ENCODE results near the gene FRYL. TPM values are rescaled to one million over a fixed set of nuclear protein-coding genes. Genes with fewer than 3 reads are reported as not detected.
A peak's percentile ranks its signal among the peaks of the same experiment; 100 is the strongest.

The FRYL gene
- polyA plus RNA-seq, 1 donor from 2014 or later: 64.0 TPM

DNA sequence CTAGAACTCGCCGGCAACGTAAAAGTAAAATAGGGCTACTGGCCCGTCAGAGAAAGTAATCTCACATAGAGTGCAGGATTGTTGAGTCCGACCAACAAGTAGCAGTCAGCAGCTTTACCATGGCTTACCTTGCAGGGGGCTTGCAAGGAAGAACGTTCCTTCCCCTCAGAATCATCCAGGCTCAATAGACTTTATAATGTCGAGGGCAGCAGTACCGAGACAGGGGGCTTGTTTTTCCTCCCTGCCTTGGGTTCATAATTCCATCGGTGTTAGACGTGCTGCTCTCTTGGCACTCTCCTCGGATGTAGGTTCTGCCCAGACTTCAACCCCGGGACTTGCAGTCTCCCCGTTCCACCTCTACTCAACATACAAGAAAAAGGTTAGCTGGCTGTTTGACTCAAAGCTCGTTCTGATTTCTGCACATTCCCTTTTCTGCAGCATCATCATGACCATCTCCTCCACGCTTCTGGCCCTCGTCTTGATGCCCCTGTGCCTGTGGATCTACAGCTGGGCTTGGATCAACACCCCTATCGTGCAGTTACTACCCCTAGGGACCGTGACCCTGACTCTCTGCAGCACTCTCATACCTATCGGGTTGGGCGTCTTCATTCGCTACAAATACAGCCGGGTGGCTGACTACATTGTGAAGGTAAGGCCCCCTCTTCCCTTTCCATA is 295.4 kb downstream of the FRYL start:
- Histone ChIP-seq H3K4me2 (ENCODE audit: low read length) (no peak overlapping the region), H3F3A (ENCODE audit: insufficient read depth, low read length, poor library complexity, severe bottlenecking) (no peaks in the 10 kb centered on the region), H3K27ac (ENCODE audit: low read length) (no peak overlapping the region), H4K20me1 (ENCODE audit: insufficient read depth) (no peaks in the 10 kb centered on the region), H3K9me2 (ENCODE audit: insufficient read depth, low read length) (no peaks in the 10 kb centered on the region), H2AFZ (ENCODE audit: low read depth, low read length) (no peak overlapping the region), H3K9ac (ENCODE audit: low read length) (peak overlapping the region; percentile 51), H3K9me3 (ENCODE audit: low read length) (no peaks in the 10 kb centered on the region), H3K27me3 (ENCODE audit: insufficient read depth, low read depth, low read length) (peaks cover 18% of the 10 kb centered on the region), H3K36me3 (ENCODE audit: insufficient read depth, low read length) (no peaks in the 10 kb centered on the region), H3K79me2 (replicated peaks; ENCODE audit: insufficient read depth, low read length) (peaks cover 37% of the 10 kb centered on the region), H3K4me3 (ENCODE audit: low read length) (peak overlapping the region; percentile 63)
- no peak for TF ChIP-seq REST (IDR thresholded peaks at IDR 0.05; ENCODE audit: borderline replicate concordance)

- no peaks in the 10 kb centered on the region for H4K20me1 ChIP-seq (ENCODE audit: insufficient read depth)
- no peaks in the 10 kb centered on the region for H3F3A ChIP-seq (ENCODE audit: insufficient read depth, low read length, poor library complexity, severe bottlenecking)
- H3K9me2 ChIP-seq (ENCODE audit: insufficient read depth, low read length): no peaks in the 10 kb centered on the region
- H3K27me3 ChIP-seq (ENCODE audit: insufficient read depth, low read depth, low read length): peaks cover 11% of the 10 kb centered on the region
- no peak overlapping the region for H2AFZ ChIP-seq (ENCODE audit: low read depth, low read length)
- H3K9ac ChIP-seq (ENCODE audit: low read length): peak overlapping the region; percentile 51
- no peak overlapping the region for H3K4me2 ChIP-seq (ENCODE audit: low read length)
- peaks cover 30% of the 10 kb centered on the region for H3K79me2 ChIP-seq (replicated peaks; ENCODE audit: insufficient read depth, low read length)
- TF ChIP-seq REST (IDR thresholded peaks at IDR 0.05; ENCODE audit: borderline replicate concordance) (no peak), POLR2AphosphoS5 (IDR thresholded peaks at IDR 0.05) (no peak), MXI1 (conservative IDR thresholded peaks at IDR 0.05; ENCODE audit: poor library complexity, severe bottlenecking) (no peak), RAD21 (conservative IDR thresholded peaks at IDR 0.05) (no peak), SMC3 (conservative IDR thresholded peaks at IDR 0.05; ENCODE audit: poor library complexity) (no peak), EZH2 (IDR thresholded peaks at IDR 0.05; ENCODE audit: borderline replicate concordance, insufficient read depth, low read length, poor library complexity, severe bottlenecking) (no peak), TAF1 (IDR thresholded peaks at IDR 0.05; ENCODE audit: low read depth) (no peak), EP300 (conservative IDR thresholded peaks at IDR 0.05; ENCODE audit: poor library complexity, severe bottlenecking) (no peak)
- TF ChIP-seq, protein P1, sequence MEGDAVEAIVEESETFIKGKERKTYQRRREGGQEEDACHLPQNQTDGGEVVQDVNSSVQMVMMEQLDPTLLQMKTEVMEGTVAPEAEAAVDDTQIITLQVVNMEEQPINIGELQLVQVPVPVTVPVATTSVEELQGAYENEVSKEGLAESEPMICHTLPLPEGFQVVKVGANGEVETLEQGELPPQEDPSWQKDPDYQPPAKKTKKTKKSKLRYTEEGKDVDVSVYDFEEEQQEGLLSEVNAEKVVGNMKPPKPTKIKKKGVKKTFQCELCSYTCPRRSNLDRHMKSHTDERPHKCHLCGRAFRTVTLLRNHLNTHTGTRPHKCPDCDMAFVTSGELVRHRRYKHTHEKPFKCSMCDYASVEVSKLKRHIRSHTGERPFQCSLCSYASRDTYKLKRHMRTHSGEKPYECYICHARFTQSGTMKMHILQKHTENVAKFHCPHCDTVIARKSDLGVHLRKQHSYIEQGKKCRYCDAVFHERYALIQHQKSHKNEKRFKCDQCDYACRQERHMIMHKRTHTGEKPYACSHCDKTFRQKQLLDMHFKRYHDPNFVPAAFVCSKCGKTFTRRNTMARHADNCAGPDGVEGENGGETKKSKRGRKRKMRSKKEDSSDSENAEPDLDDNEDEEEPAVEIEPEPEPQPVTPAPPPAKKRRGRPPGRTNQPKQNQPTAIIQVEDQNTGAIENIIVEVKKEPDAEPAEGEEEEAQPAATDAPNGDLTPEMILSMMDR (IDR thresholded peaks at IDR 0.05; ENCODE audit: poor library complexity, severe bottlenecking): no peak
- H3K4me3 ChIP-seq (ENCODE audit: low read length): peak overlapping the region; percentile 63
- no peak overlapping the region for H3K27ac ChIP-seq (ENCODE audit: low read length)
- H3K9me3 ChIP-seq (ENCODE audit: low read length): no peaks in the 10 kb centered on the region
- H3K36me3 ChIP-seq (ENCODE audit: insufficient read depth, low read length): no peaks in the 10 kb centered on the region
These were observed 296.1 kb downstream of the FRYL start for GRCh38 chr4:48483777-48484493.
